ENCODE measurements around the gene TMPO. TPM values are rescaled to one million over a fixed set of nuclear protein-coding genes. Genes with fewer than 3 reads are reported as not detected.

The TMPO gene
- total RNA-seq, 1 experiment from 2014 or later = 212 TPM

GRCh38 chr12:98489176-98489575, 26.2 kb upstream of the TMPO start:
- Mint-ChIP-seq H3K36me3 (ENCODE audit: insufficient read depth, unreplicated experiment) (no peaks in the 10 kb centered on the region), H3K27ac (ENCODE audit: unreplicated experiment) (peak overlapping the region; percentile 87), H3K9me3 (ENCODE audit: unreplicated experiment) (no peaks in the 10 kb centered on the region), H3K27me3 (ENCODE audit: insufficient read depth, unreplicated experiment) (no peaks in the 10 kb centered on the region), H3K4me3 (ENCODE audit: unreplicated experiment) (peak overlapping the region; percentile 54), H3K4me1 (ENCODE audit: low read depth, unreplicated experiment) (peaks cover 23% of the 10 kb centered on the region)
- Histone ChIP-seq H3K27me3 (replicated peaks; ENCODE audit: control insufficient read depth, insufficient read depth, low read length) (no peaks in the 10 kb centered on the region), H3K4me3 (ENCODE audit: low read depth, low read length) (no peak overlapping the region), H3K36me3 (ENCODE audit: control insufficient read depth, insufficient read depth, low read length) (no peaks in the 10 kb centered on the region), H3K4me1 (peaks cover 36% of the 10 kb centered on the region), H3K9me3 (no peaks in the 10 kb centered on the region)
- ChIA-PET POLR2A (no interaction called here), CTCF (no interaction called here)
- no peak for DNase-seq
- intact Hi-C loops (cut with micrococcal nuclease; ENCODE audit: unreplicated experiment) = no loop called here
- TF ChIP-seq CTCF (IDR thresholded peaks at IDR 0.05; ENCODE audit: insufficient read depth in 1 of 2, low read depth in 1 of 2, low read length in 1 of 2, severe bottlenecking in 1 of 2, unreplicated experiment in 1 of 2) = no peak
- BruUV-seq (replicated peaks) = no TSS peak

- peaks cover 36% of the 10 kb centered on the region for H3K4me1 ChIP-seq
- CTCF ChIA-PET = interaction anchor here (0.6 to 2.3 kb wide), 9 partner anchors 10 to 154 kb away, joined by 3 to 26 read pairs (median 4); partner anchors contain the start of genes SLC25A3 and TMPO
- BruUV-seq (replicated peaks) = no TSS peak
Observed at GRCh38 chr12:98490501-98491453, 24.6 kb upstream of the TMPO start.

More at GRCh38 chr12:98490501-98491453, 24.6 kb upstream of the TMPO start:
- DNase-seq = peak; percentile 92 to 93
- POLR2A ChIA-PET = interaction anchor here (0.6 to 1.8 kb wide), 3 partner anchors 10 to 26 kb away, joined by 3 to 6 read pairs (median 5); no protein-coding TSS in a partner anchor
- no peak overlapping the region for H3K4me3 ChIP-seq (ENCODE audit: low read depth, low read length)
- TF ChIP-seq CTCF (IDR thresholded peaks at IDR 0.05; ENCODE audit: insufficient read depth in 1 of 2, low read depth in 1 of 2, low read length in 1 of 2, severe bottlenecking in 1 of 2, unreplicated experiment in 1 of 2) = peak; percentile 78 to 79
- Mint-ChIP-seq H3K4me1 (ENCODE audit: low read depth, unreplicated experiment) (peaks cover 23% of the 10 kb centered on the region), H3K4me3 (ENCODE audit: unreplicated experiment) (peak overlapping the region; percentile 54), H3K27me3 (ENCODE audit: insufficient read depth, unreplicated experiment) (no peaks in the 10 kb centered on the region), H3K36me3 (ENCODE audit: insufficient read depth, unreplicated experiment) (no peaks in the 10 kb centered on the region), H3K9me3 (ENCODE audit: unreplicated experiment) (no peaks in the 10 kb centered on the region), H3K27ac (ENCODE audit: unreplicated experiment) (peak overlapping the region; percentile 90)
- no peaks in the 10 kb centered on the region for H3K27me3 ChIP-seq (replicated peaks; ENCODE audit: control insufficient read depth, insufficient read depth, low read length)
- H3K9me3 ChIP-seq = no peaks in the 10 kb centered on the region
- intact Hi-C loops (cut with micrococcal nuclease; ENCODE audit: unreplicated experiment) = loop anchor here (1.0 to 2.0 kb wide), 5 partner anchors 13 to 66 kb away; no protein-coding TSS in a partner anchor
- no peaks in the 10 kb centered on the region for H3K36me3 ChIP-seq (ENCODE audit: control insufficient read depth, insufficient read depth, low read length)
